ENCODE measurements around the gene PDZD7.

Gene PDZD7

DNA sequence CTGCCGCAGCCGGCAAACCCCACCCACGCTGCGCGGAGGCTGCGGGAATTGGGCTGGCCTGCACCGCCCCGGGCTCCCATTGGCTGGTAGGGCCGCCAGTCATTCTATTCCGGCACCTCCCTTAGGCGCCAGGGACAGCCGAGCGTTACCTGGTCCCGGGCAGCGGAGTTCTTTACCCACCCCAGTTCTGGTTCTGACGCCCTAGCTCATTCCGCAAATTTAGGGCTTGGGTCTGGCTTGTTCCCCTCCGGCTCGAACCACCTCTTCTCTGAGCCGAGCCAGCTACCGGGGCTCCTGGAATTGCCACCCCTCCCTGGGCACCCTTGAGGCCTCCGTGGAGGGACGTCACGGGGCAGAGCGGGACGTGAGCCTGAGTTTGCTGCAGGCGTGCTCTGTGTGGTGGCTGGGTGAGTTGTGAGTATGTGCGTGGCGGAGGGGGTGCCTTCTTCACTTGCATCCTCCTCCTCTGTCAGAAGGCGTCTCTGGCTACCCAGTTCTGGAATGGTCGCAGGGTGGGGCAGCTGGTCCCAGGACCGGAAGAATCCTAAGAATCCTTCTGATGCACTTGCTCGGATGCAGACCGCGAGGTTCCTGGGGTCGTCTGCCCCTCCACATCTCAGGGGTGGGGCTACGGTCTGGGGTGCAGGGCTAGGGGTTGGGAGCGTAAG lies at the start of gene PDZD7, which contains the start of gene SFXN3:
PDZD7 (minus strand) TSS at position 2 of the 668 bp plus-strand sequence. CDS start 910 bp downstream, outside the sequence.
SFXN3 (plus strand) TSS at position 107 of the 668 bp plus-strand sequence. CDS start 3,461 bp downstream, outside the sequence.
- DNase-seq (ENCODE audit: low spot score) = peak; percentile 99

DNA sequence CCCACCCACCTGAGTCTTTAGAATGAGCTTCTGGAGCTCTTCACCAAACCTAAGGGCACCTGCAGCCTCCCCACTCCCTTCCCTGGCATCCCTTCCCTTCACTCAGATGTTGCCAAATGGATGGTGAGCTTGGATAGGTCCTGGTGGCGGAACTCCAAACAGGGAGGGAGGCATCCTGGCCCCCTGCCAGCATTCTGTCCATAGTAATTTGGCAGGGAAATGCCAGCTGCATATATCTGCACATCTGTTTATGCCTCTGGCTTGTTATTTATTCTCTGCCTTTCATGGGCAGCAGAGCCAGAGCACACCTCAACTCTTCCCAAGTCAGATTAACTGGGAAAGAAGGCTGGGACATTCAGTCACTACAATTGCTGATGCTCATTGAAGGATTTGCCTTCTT lies 48.9 kb upstream of the PDZD7 start:
- DNase-seq (ENCODE audit: low spot score) = no peak

- DNase-seq (ENCODE audit: low spot score) = no peak
These were observed 45.7 kb upstream of the PDZD7 start for GRCh38 chr10:101076630-101077029.

DNA sequence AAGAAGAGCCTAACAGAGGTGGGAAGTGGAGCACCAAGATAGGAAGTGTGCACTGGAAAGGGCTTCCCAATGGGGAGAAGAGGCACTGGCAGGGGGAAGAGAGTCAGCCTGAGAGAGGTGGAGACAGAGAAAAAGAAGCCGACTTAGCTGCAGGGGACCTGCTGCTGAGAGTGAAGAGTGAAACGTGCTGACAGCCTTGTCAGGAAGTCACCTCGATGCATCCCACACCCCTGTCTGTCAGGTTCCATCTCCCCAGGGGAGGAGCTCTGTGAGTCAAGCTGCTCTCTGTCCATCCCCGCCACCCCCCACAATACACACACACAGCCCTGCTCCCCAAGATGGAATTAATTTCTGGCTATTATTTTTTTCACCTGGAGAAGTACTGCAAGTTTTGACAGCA lies 44.8 kb upstream of the PDZD7 start:
- no peak for DNase-seq (ENCODE audit: low spot score)

GRCh38 chr10:101073631-101074030 lies 42.7 kb upstream of the PDZD7 start:
- no peak for DNase-seq (ENCODE audit: low spot score)

DNA sequence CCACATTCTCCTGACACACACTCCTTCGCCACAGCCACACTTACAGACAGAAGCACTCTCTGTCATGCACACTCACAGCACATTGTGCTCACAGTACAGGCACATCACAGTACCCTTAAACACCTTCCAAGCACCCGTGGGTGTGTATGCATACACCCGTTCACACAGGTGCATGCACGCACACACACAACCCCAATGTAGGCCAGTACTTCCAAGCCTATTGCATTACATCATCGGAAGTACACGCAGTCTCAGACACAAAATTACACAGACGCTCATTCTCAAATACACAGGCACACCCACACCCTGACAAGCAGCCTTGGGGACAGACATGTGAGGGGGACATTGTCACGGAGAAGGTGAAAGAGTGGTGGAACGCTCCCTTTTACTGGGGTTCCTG lies 42.0 kb upstream of the PDZD7 start:
- DNase-seq (ENCODE audit: low spot score) = no peak

- DNase-seq (ENCODE audit: low spot score) = no peak
These were observed 41.0 kb upstream of the PDZD7 start for GRCh38 chr10:101071885-101072433.

- no peak for DNase-seq (ENCODE audit: low spot score)
These were observed 40.4 kb upstream of the PDZD7 start for GRCh38 chr10:101071267-101071884.

DNA sequence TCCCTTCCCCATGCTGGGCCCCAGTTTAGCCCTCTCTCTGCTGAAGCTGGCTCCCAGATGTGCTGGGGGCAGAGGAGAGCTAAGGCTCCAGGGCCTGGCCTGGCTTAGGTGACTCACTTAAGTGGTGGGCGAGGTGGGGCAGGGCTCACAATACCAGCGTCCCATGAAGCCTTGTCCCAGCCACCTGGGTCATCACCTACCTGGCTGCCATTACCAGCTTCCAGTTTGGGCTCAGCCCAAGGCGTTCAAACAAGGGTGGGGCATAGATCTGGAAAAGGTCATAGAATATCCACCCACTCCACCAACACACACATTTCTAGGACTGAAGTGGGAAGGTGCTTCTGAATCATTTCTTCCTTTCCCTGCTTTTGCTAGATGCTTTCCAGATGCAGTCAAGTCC lies 39.2 kb upstream of the PDZD7 start:
- no peak for DNase-seq (ENCODE audit: low spot score)

DNA sequence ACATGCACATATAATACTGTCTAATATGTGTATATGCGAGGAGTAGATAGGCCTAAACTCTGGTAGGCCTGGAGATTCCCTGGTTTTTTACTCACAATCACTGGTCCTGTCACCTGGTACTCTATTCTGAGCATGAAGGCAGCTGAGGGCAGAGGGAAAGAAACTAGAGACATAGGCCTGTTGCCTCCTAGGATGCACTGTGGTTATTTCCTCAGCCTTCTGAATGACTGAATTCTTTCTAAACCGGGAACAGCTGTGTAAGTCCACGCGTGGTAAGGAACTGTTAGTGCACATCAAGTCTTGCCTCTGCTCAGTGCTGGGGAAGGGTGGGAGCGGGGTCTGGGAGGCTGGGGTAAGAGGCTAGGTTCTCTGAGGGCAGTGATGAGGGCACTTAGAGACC lies 38.5 kb upstream of the PDZD7 start:
- no peak for DNase-seq (ENCODE audit: low spot score)

GRCh38 chr10:101067356-101068083 lies 36.6 kb upstream of the PDZD7 start:
- DNase-seq (ENCODE audit: low spot score) = peak; percentile 87

- DNase-seq (ENCODE audit: low spot score) = no peak
These were observed 36.0 kb upstream of the PDZD7 start for GRCh38 chr10:101066896-101067355.

- DNase-seq (ENCODE audit: low spot score) = peak; percentile 80
These were observed 35.4 kb upstream of the PDZD7 start for GRCh38 chr10:101066146-101066895.

DNA sequence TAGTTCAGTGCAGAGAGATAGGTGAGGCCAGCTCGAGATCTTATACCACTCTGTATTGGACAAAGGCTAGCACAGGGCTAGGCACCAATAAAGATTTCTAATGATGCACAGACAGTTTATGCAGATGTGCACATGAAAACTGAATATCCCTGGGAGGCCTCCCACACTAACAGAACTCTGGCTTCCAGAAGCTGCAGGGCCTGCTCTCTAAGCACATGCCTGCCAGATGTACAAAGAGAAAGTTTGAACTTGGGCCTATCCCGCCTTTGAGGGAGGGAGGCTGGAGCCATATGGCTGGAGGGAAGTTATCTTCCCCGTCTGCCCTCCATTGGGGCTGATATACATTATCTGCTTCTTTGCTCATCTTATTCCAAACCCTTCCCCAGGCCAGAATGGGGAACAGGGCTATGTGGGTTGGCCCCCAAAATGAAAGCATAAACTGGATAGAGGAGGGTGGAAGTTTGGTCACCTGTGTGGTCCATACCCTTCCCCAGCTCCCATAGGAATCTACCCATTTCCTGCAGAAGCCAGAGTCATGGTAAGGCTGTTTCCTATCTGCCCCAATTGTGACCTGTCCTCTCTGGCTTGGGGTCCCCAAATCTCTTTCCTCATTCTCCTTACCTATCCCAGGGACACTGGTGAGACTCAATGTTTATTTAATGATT lies 34.7 kb upstream of the PDZD7 start:
- DNase-seq (ENCODE audit: low spot score) = peak; percentile 37

DNA sequence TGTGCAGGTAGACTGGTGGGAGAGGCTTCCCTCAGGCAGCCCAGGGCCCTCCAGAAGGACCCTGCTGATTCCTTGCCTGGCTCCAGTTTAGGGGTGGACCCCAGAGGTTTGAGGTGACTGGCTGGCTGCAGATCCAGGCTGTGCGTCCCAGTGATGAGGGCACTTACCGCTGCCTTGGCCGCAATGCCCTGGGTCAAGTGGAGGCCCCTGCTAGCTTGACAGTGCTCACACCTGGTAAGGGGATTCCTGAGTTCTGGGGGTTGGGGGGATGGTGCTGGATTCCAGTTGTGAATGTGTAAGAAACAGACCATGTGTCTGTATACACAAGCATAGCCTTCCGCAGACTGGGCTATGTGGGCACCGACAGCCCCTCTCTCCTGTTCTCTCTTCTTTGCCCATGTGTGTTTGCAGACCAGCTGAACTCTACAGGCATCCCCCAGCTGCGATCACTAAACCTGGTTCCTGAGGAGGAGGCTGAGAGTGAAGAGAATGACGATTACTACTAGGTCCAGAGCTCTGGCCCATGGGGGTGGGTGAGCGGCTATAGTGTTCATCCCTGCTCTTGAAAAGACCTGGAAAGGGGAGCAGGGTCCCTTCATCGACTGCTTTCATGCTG lies 33.6 kb upstream of the PDZD7 start:
- DNase-seq (ENCODE audit: low spot score) = no peak

DNA sequence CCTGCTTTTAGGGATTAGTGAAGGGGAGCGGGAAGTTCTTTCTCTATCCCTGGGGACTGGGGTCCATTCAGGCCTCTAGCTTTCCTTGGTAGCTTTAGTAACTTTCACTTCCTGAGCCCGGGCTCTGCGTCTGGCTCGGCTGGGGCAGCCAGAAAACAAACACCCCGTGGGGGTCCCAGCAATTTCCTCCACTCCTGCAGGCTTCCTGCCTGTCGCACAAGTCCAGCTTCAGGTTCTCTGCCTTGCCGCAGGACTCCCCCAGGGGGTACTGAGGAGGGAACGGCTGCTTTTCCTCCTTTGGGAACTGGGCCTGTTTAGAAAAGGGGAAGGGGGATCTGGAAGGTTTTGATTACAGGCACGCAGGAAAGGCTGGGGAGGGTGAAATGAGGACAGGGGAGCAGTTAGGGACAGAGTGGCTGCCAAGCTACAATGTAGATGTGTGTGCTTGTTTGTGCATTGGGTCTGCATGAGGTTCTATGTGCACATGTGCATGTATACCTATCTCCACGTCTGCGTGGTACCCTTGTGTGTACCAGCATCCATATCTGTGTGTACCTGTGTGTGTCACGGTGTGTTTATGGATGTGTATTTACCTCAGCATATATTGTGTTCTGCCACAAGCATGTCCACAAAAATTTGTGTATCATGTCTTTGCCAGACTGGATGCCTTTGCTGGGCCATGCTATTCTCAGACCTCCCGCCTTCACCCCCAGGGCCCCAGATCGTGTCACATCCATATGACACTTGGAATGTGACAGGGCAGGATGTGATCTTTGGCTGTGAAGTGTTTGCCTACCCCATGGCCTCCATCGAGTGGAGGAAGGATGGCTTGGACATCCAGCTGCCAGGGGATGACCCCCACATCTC lies 32.9 kb upstream of the PDZD7 start:
- no peak for DNase-seq (ENCODE audit: low spot score)

- DNase-seq (ENCODE audit: low spot score) = no peak
These were observed 32.2 kb upstream of the PDZD7 start for GRCh38 chr10:101063050-101063525.

- DNase-seq (ENCODE audit: low spot score) = peak; percentile 73
These were observed 31.5 kb upstream of the PDZD7 start for GRCh38 chr10:101062232-101063049.
